Fibroblast of lung (primary cell): Measurements from ENCODE around the gene CASP4. TPM values are rescaled to one million over a fixed set of nuclear protein-coding genes. Genes with fewer than 3 reads are reported as not detected.

Experiments
- DNase-seq, 2 donors: peaks; one replicate each; pipeline versions ENCODE4 v3.0.0 to v3.0.0-alpha.2; 2010; ENCODE audit warnings: low read depth in 2 of 2
- H2AFZ ChIP-seq: 2 replicates; pipeline ENCODE4 v1.5.1; 2012; ENCODE audit warnings: low read length, control low read depth, inconsistent platforms
- H3K27ac ChIP-seq: 2 replicates; pipeline ENCODE4 v1.5.1; 2011; ENCODE audit warnings: low read length, control low read depth; ENCODE audit not compliant: insufficient read depth
- H3K27me3 ChIP-seq: 2 replicates; pipeline ENCODE4 v1.5.1; 2011; ENCODE audit warnings: mild to moderate bottlenecking, low read length; ENCODE audit not compliant: control insufficient read depth, insufficient read depth
- H3K36me3 ChIP-seq: 2 replicates; pipeline ENCODE4 v1.5.1; 2011; ENCODE audit warnings: low read length; ENCODE audit not compliant: control insufficient read depth, insufficient read depth
- H3K4me1 ChIP-seq: 2 replicates; pipeline ENCODE4 v1.5.1; 2011; ENCODE audit warnings: low read length; ENCODE audit not compliant: control insufficient read depth, insufficient read depth; ENCODE audit errors: extremely low read depth
- H3K4me2 ChIP-seq: 2 replicates; pipeline ENCODE4 v1.5.1; 2011; ENCODE audit warnings: low read length, control low read depth; ENCODE audit not compliant: insufficient read depth; ENCODE audit errors: extremely low read depth
- H3K4me3 ChIP-seq, 4 experiments: fragments of 200-600 bp in 1 of 4; sonication (generic) in 1 of 4; replicated peaks in 1 of 4; 2 replicates each; pipeline ENCODE4 v1.5.1; 2011 to 2016; ENCODE audit warnings: low read length in 4 of 4, low read depth in 3 of 4, mild to moderate bottlenecking in 3 of 4, control low read depth in 2 of 4, inconsistent platforms in 1 of 4, mixed read lengths in 1 of 4; ENCODE audit not compliant: insufficient read depth in 1 of 4; ENCODE audit errors: control extremely low read depth in 1 of 4
- H3K79me2 ChIP-seq: 2 replicates; pipeline ENCODE4 v1.5.1; 2012; ENCODE audit warnings: mild to moderate bottlenecking, low read length, inconsistent platforms; ENCODE audit not compliant: control insufficient read depth, insufficient read depth
- H3K9ac ChIP-seq: 2 replicates; pipeline ENCODE4 v1.5.1; 2011; ENCODE audit warnings: mild to moderate bottlenecking, low read length, control low read depth; ENCODE audit not compliant: insufficient read depth
- H3K9me3 ChIP-seq: 2 replicates; pipeline ENCODE4 v1.5.1; 2012; ENCODE audit warnings: low read depth, low read length; ENCODE audit not compliant: control insufficient read depth, insufficient read depth
- H4K20me1 ChIP-seq: 2 replicates; pipeline ENCODE4 v1.5.1; 2011; ENCODE audit warnings: low read length; ENCODE audit not compliant: control insufficient read depth, insufficient read depth; ENCODE audit errors: extremely low read depth
- CTCF ChIP-seq, 2 donors: IDR thresholded peaks in 1 of 2; conservative IDR thresholded peaks in 1 of 2; 1 replicate in 1 of 2; 2 replicates in 1 of 2; pipeline ENCODE4 v1.5.1; 2011 to 2012; ENCODE audit warnings: low read length in 2 of 2, control low read depth in 1 of 2, inconsistent platforms in 1 of 2, low read depth in 1 of 2, mild to moderate bottlenecking in 1 of 2
- EZH2 ChIP-seq: IDR thresholded peaks from 2 replicates; pipeline ENCODE4 v1.5.1; 2012; ENCODE audit warnings: low read length, control low read depth, mild to moderate bottlenecking; ENCODE audit errors: missing control alignments
- polyA plus RNA-seq, 2 donors: library from polyadenylated mRNA; depleted of rRNA in 1 of 2; stranded (reverse) in 1 of 2; unstranded in 1 of 2; fragments of >200 nt; gene quantifications; 2 replicates each; pipeline ENCODE4 v1.2.1, GENCODE V29; 2011 to 2012; ENCODE audit warnings: missing spikeins in 1 of 2
- total RNA-seq: library from RNA; depleted of rRNA; stranded (reverse); fragments of >200 nt; gene quantifications from 2 replicates; pipeline ENCODE4 v1.2.1, GENCODE V29; 2014

CASP4 gene
- total and polyA plus RNA-seq, 2 donors (not counting 1 experiment from before 2014, with no cell fraction given): 196 to 204 TPM

- H3K4me2 ChIP-seq: no peak overlapping the region
- no peaks in the 10 kb centered on the region for H3K27me3 ChIP-seq
- no peaks in the 10 kb centered on the region for H3K9me3 ChIP-seq
- no peaks in the 10 kb centered on the region for H3K4me1 ChIP-seq
- H3K9ac ChIP-seq: no peak overlapping the region
- H2AFZ ChIP-seq: no peak overlapping the region
- H3K4me3 ChIP-seq: no peak overlapping the region
- no peaks in the 10 kb centered on the region for H3K79me2 ChIP-seq
- H3K27ac ChIP-seq: no peak overlapping the region
- H3K36me3 ChIP-seq: no peaks in the 10 kb centered on the region
- peak in 1 of 2 donors; percentile 33 for DNase-seq
- H4K20me1 ChIP-seq: no peaks in the 10 kb centered on the region
- TF ChIP-seq EZH2 (no peak), CTCF (conservative IDR thresholded peaks at IDR 0.05 in 1 of 2, IDR thresholded peaks at IDR 0.05 in 1 of 2; ENCODE audit: low read depth in 1 of 2, low read length in 2 of 2) (no peak)
Observed at GRCh38 chr11:104926771-104927611, 41.4 kb downstream of the CASP4 start.

GRCh38 chr11:104925850-104926249 is 42.5 kb downstream of the CASP4 start:
- TF ChIP-seq EZH2 (no peak), CTCF (conservative IDR thresholded peaks at IDR 0.05 in 1 of 2, IDR thresholded peaks at IDR 0.05 in 1 of 2; ENCODE audit: low read depth in 1 of 2, low read length in 2 of 2) (no peak)

GRCh38 chr11:104918113-104918824 is 50.1 kb downstream of the CASP4 start:
- Histone ChIP-seq H3K4me1 (peaks cover 2% of the 10 kb centered on the region), H3K4me3 (peak overlapping the region; percentile 26 to 81 (median 46)), H3K4me2 (peak overlapping the region; percentile 49), H3K36me3 (no peaks in the 10 kb centered on the region), H3K9me3 (no peaks in the 10 kb centered on the region), H3K9ac (peak overlapping the region; percentile 11), H3K27ac (peak overlapping the region; percentile 48), H3K79me2 (no peaks in the 10 kb centered on the region), H2AFZ (peak overlapping the region; percentile 13), H4K20me1 (no peaks in the 10 kb centered on the region), H3K27me3 (no peaks in the 10 kb centered on the region)
- no peak for TF ChIP-seq CTCF (conservative IDR thresholded peaks at IDR 0.05 in 1 of 2, IDR thresholded peaks at IDR 0.05 in 1 of 2; ENCODE audit: low read depth in 1 of 2, low read length in 2 of 2)
- TF ChIP-seq EZH2: no peak
- DNase-seq: peak; percentile 86 to 93

More at GRCh38 chr11:104925850-104926249, 42.5 kb downstream of the CASP4 start:
- H3K4me3 ChIP-seq: no peak overlapping the region
- no peaks in the 10 kb centered on the region for H3K9me3 ChIP-seq
- no peaks in the 10 kb centered on the region for H3K79me2 ChIP-seq
- no peaks in the 10 kb centered on the region for H3K27me3 ChIP-seq
- H3K4me1 ChIP-seq: no peaks in the 10 kb centered on the region
- DNase-seq: no peak
- no peak overlapping the region for H3K4me2 ChIP-seq
- H3K27ac ChIP-seq: no peak overlapping the region
- no peak overlapping the region for H2AFZ ChIP-seq
- no peaks in the 10 kb centered on the region for H3K36me3 ChIP-seq
- no peaks in the 10 kb centered on the region for H4K20me1 ChIP-seq
- H3K9ac ChIP-seq: no peak overlapping the region
